ENCODE measurements around the gene SLC22A7.
"Not testable (repeated sequence)": the region's sequence is repeated elsewhere in the genome, so short reads cannot be mapped to it uniquely, and the experiment has no call there.

Gene SLC22A7

GRCh38 chr6:43302126-43302525, 4.1 kb downstream of the SLC22A7 start:
- no peaks in the 10 kb centered on the region for H3K36me3 ChIP-seq (ENCODE audit: control insufficient read depth, insufficient read depth, low read length)
- H3K27ac ChIP-seq: no peak overlapping the region
- H3K4me2 ChIP-seq (ENCODE audit: low read length): no peak overlapping the region
- no peak overlapping the region for H2AFZ ChIP-seq
- H3K27me3 ChIP-seq (ENCODE audit: control insufficient read depth, insufficient read depth, low read length): no peaks in the 10 kb centered on the region
- no peaks in the 10 kb centered on the region for H3K79me2 ChIP-seq
- no peaks in the 10 kb centered on the region for H3K9me3 ChIP-seq (ENCODE audit: control insufficient read depth, low read length)
- no peak overlapping the region for H3K4me3 ChIP-seq (ENCODE audit: low read depth, low read length)
- H3K9ac ChIP-seq: no peak overlapping the region
- TF ChIP-seq CTCF (IDR thresholded peaks at IDR 0.05): no peak
- H3K4me1 ChIP-seq: no peaks in the 10 kb centered on the region

GRCh38 chr6:43303006-43303405, 4.9 kb downstream of the SLC22A7 start:
- H3K27me3 ChIP-seq (ENCODE audit: control insufficient read depth, insufficient read depth, low read length); H3K9me3 ChIP-seq (ENCODE audit: control insufficient read depth, low read length); H3K9ac ChIP-seq; H3K4me1 ChIP-seq; H2AFZ ChIP-seq; H3K27ac ChIP-seq; H3K79me2 ChIP-seq; H3K4me2 ChIP-seq (ENCODE audit: low read length); H3K36me3 ChIP-seq (ENCODE audit: control insufficient read depth, insufficient read depth, low read length); H3K4me3 ChIP-seq (ENCODE audit: low read depth, low read length): not testable (repeated sequence)

- H3K36me3 ChIP-seq (ENCODE audit: control insufficient read depth, insufficient read depth, low read length): no peaks in the 10 kb centered on the region
- H3K4me1 ChIP-seq: no peaks in the 10 kb centered on the region
- H3K27me3 ChIP-seq (ENCODE audit: control insufficient read depth, insufficient read depth, low read length): no peaks in the 10 kb centered on the region
- H3K4me3 ChIP-seq (ENCODE audit: low read depth, low read length): no peak overlapping the region
- H2AFZ ChIP-seq: no peak overlapping the region
- no peak overlapping the region for H3K9ac ChIP-seq
- H3K9me3 ChIP-seq (ENCODE audit: control insufficient read depth, low read length): no peaks in the 10 kb centered on the region
- no peak overlapping the region for H3K4me2 ChIP-seq (ENCODE audit: low read length)
- no peak for TF ChIP-seq CTCF (IDR thresholded peaks at IDR 0.05)
- no peak overlapping the region for H3K27ac ChIP-seq
- H3K79me2 ChIP-seq: no peaks in the 10 kb centered on the region
Measured at GRCh38 chr6:43303751-43304331, 5.8 kb downstream of the SLC22A7 start.

GRCh38 chr6:43304361-43304760, 6.3 kb downstream of the SLC22A7 start:
- Histone ChIP-seq H3K36me3 (ENCODE audit: control insufficient read depth, insufficient read depth, low read length) (no peaks in the 10 kb centered on the region), H3K27me3 (ENCODE audit: control insufficient read depth, insufficient read depth, low read length) (no peaks in the 10 kb centered on the region), H3K4me3 (ENCODE audit: low read depth, low read length) (no peak overlapping the region), H3K4me2 (ENCODE audit: low read length) (no peak overlapping the region), H3K4me1 (no peaks in the 10 kb centered on the region), H3K9ac (no peak overlapping the region), H3K79me2 (no peaks in the 10 kb centered on the region), H2AFZ (no peak overlapping the region), H3K27ac (no peak overlapping the region), H3K9me3 (ENCODE audit: control insufficient read depth, low read length) (no peaks in the 10 kb centered on the region)
- no peak for TF ChIP-seq CTCF (IDR thresholded peaks at IDR 0.05)

GRCh38 chr6:43304882-43305281, 6.8 kb downstream of the SLC22A7 start:
- Histone ChIP-seq H3K4me3 (ENCODE audit: low read depth, low read length) (no peak overlapping the region), H3K4me2 (ENCODE audit: low read length) (no peak overlapping the region), H3K4me1 (no peaks in the 10 kb centered on the region), H3K9me3 (ENCODE audit: control insufficient read depth, low read length) (no peaks in the 10 kb centered on the region), H3K36me3 (ENCODE audit: control insufficient read depth, insufficient read depth, low read length) (no peaks in the 10 kb centered on the region), H3K27ac (no peak overlapping the region), H3K9ac (no peak overlapping the region), H3K27me3 (ENCODE audit: control insufficient read depth, insufficient read depth, low read length) (no peaks in the 10 kb centered on the region), H3K79me2 (no peaks in the 10 kb centered on the region), H2AFZ (no peak overlapping the region)
- TF ChIP-seq CTCF (IDR thresholded peaks at IDR 0.05): no peak

Data from parathyroid adenoma (tissue), 2 donors.